HepG2 (cell line): Measurements from ENCODE around the gene EPB41.

Source experiments
- POLR2A ChIP-seq, 2 experiments: IDR thresholded peaks; 2 replicates each; pipeline ENCODE4 v1.6.1; 2011; ENCODE audit warnings: low read depth in 2 of 2, low read length in 2 of 2, mild to moderate bottlenecking in 1 of 2, moderate library complexity in 1 of 2; ENCODE audit not compliant: insufficient read depth in 1 of 2
- TCF7L2 ChIP-seq: IDR thresholded peaks from 2 replicates; pipeline ENCODE4 v1.6.1; 2011; ENCODE audit warnings: mild to moderate bottlenecking, low read depth, low read length, moderate library complexity
- ZFP36 ChIP-seq: fragments of 150-350 bp; IDR thresholded peaks from 2 replicates; pipeline ENCODE4 v1.6.1; 2018; ENCODE audit warnings: borderline replicate concordance, low read length, low read depth; ENCODE audit not compliant: partially characterized antibody
- ZNF775 ChIP-seq: sonication (generic); formaldehyde crosslinking; IDR thresholded peaks from 2 replicates; pipeline ENCODE4 v1.4.0; 2020; ENCODE audit warnings: missing genetic modification reagents, mild to moderate bottlenecking, moderate library complexity, borderline replicate concordance
- TF ChIP-seq, protein P1 (sequence below): sonication (generic); formaldehyde crosslinking; conservative IDR thresholded peaks from 2 replicates; pipeline ENCODE4 v1.5.0; 2020; ENCODE audit warnings: missing genetic modification reagents
- TF ChIP-seq, protein P2 (sequence below): sonication (generic); formaldehyde crosslinking; IDR thresholded peaks from 2 replicates; pipeline ENCODE4 v1.5.0; 2020; ENCODE audit warnings: mild to moderate bottlenecking, missing genetic modification reagents, moderate library complexity

DNA sequence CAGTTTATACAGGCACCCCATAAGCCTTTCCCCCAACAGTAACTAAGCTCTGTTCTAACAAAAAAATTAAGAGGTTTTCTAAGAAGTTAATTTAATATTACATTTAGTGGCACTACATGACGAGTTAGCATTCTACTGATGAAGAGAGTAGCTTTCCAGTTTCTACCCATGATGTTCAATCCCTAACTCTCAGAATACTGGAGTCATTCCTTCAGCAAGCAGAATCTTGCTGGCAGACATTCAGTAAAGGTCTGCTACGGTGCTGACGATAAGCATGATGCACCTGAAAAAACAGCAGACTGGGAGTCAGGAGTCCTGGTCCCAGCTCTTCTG, 242.9 kb downstream of the EPB41 start:
- no peak for TF ChIP-seq TCF7L2
- TF ChIP-seq POLR2A (IDR thresholded peaks at IDR 0.05; ENCODE audit: insufficient read depth in 1 of 2, low read depth in 2 of 2, low read length in 2 of 2): no peak
- TF ChIP-seq, protein P1, sequence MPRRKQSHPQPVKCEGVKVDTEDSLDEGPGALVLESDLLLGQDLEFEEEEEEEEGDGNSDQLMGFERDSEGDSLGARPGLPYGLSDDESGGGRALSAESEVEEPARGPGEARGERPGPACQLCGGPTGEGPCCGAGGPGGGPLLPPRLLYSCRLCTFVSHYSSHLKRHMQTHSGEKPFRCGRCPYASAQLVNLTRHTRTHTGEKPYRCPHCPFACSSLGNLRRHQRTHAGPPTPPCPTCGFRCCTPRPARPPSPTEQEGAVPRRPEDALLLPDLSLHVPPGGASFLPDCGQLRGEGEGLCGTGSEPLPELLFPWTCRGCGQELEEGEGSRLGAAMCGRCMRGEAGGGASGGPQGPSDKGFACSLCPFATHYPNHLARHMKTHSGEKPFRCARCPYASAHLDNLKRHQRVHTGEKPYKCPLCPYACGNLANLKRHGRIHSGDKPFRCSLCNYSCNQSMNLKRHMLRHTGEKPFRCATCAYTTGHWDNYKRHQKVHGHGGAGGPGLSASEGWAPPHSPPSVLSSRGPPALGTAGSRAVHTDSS (CRISPR knock-in tag): no peak
- TF ChIP-seq, protein P2, sequence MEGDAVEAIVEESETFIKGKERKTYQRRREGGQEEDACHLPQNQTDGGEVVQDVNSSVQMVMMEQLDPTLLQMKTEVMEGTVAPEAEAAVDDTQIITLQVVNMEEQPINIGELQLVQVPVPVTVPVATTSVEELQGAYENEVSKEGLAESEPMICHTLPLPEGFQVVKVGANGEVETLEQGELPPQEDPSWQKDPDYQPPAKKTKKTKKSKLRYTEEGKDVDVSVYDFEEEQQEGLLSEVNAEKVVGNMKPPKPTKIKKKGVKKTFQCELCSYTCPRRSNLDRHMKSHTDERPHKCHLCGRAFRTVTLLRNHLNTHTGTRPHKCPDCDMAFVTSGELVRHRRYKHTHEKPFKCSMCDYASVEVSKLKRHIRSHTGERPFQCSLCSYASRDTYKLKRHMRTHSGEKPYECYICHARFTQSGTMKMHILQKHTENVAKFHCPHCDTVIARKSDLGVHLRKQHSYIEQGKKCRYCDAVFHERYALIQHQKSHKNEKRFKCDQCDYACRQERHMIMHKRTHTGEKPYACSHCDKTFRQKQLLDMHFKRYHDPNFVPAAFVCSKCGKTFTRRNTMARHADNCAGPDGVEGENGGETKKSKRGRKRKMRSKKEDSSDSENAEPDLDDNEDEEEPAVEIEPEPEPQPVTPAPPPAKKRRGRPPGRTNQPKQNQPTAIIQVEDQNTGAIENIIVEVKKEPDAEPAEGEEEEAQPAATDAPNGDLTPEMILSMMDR (CRISPR knock-in tag): no peak
- TF ChIP-seq ZFP36: no peak
- no peak for TF ChIP-seq ZNF775 (CRISPR knock-in tag)
